NT2/D1 (cell line): Measurements from ENCODE around the gene PALLD.

Source experiments
- SUZ12 ChIP-seq: IDR thresholded peaks from 2 replicates; pipeline ENCODE4 v1.6.1; 2011; ENCODE audit not compliant: insufficient read length, insufficient read depth; ENCODE audit errors: extremely low read depth
- YY1 ChIP-seq: IDR thresholded peaks from 2 replicates; pipeline ENCODE4 v1.6.1; 2011; ENCODE audit not compliant: insufficient read length, insufficient read depth

GRCh38 chr4:168696280-168696679, 199.4 kb downstream of the PALLD start:
- TF ChIP-seq YY1 = no peak
- TF ChIP-seq SUZ12 = no peak
